Muscle of arm (tissue), 12 donors: ENCODE measurements around the gene LSM11. TPM values are rescaled to one million over a fixed set of nuclear protein-coding genes. Genes with fewer than 3 reads are reported as not detected.

ENCODE experiments used
- DNase-seq: peaks from one replicate; pipeline ENCODE4 v3.0.0-alpha.2; 2013
- polyA plus RNA-seq, 12 donors: library from polyadenylated mRNA; unstranded; fragments of 120-200 nt; gene quantifications; one replicate each; pipeline ENCODE4 v1.2.1, GENCODE V29; 2013; ENCODE audit not compliant: insufficient read length in 12 of 12

Gene LSM11
- polyA plus RNA-seq, 12 donors: 4.5 to 11.2 (median 9.2) TPM; not detected in 1

DNA sequence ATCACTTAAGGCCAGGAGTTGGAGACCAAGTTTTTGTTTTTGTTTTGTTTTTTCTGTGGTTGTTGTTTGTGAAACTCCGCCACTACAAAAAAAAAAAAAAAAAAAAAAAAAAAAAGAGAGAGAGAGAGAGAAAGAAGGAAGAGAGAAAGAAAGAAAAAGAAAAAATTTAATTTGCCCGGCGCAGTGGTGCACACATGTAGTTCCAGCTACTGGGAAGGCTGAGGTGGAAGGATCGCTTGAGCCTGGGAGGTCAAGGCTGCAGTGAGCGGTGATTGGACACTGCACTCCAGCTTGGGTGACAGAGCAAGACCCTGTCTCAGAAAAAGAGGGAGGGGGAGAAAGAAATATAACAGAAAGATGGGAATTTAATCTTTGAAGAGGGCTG is 11.4 kb upstream of the LSM11 start:
- DNase-seq: no peak

DNA sequence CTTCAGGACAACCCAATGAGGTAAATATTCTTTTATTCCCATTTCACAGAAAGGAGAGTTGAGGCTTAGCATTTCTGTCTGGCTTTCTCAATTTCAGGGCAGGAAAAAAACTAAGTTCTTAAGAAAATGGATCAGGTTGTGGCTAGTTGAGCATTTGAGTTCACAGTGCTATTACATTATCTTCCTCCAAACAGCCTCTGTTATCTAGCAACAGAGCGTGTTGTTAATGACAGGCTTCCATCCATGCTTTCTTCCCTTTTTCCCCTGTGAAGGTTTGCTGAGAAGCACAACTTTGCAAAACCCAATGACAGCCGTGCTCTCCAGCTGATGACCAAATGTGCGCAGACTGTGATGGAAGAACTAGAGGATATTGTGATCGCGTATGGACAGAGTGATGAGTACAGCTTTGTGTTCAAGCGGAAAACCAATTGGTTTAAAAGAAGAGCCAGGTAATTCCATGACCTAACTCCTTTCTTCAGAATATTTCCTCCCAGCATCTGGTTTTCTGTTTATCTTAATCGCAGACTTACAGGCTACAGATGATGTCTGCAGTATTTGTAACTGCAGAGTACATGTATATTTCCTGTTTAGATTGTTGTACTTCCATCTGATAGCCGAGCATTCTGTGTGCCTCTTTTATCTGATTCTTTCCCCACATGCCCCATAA is 10.8 kb upstream of the LSM11 start:
- DNase-seq: no peak

DNA sequence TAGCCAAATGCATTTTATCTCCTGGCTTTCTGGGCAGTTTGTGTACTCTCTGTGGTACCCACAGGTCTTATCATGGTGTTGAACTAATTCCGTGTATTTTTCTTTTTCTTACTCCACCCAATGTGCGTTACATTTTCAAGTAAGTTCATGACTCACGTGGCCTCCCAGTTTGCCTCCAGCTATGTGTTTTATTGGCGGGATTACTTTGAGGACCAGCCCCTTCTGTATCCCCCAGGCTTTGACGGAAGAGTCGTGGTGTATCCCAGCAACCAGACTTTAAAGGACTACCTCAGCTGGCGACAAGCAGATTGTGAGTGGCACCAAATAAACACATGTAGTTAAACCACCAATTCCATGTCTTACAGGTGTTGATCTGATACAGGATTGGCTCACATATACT is 9.1 kb upstream of the LSM11 start:
- DNase-seq: no peak

DNA sequence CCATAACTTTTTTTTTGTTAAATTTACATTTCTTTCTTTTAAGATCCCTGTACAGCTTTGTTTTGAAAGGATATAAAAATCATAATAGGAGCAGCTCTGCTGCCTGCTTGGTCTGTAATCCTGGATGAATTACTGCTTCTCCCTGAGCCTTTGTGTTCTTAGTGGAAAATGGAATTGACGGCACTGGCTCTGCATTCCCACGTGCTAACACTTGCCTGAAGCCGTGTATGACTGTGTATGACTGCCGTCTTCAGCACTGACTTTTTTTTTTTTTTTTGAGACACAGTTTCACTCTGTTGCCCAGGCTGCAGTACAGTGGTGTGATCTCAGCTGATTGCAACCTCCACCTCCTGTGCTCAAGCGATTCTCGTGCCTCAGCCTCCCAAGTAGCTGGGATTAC is 7.5 kb upstream of the LSM11 start:
- no peak for DNase-seq

DNA sequence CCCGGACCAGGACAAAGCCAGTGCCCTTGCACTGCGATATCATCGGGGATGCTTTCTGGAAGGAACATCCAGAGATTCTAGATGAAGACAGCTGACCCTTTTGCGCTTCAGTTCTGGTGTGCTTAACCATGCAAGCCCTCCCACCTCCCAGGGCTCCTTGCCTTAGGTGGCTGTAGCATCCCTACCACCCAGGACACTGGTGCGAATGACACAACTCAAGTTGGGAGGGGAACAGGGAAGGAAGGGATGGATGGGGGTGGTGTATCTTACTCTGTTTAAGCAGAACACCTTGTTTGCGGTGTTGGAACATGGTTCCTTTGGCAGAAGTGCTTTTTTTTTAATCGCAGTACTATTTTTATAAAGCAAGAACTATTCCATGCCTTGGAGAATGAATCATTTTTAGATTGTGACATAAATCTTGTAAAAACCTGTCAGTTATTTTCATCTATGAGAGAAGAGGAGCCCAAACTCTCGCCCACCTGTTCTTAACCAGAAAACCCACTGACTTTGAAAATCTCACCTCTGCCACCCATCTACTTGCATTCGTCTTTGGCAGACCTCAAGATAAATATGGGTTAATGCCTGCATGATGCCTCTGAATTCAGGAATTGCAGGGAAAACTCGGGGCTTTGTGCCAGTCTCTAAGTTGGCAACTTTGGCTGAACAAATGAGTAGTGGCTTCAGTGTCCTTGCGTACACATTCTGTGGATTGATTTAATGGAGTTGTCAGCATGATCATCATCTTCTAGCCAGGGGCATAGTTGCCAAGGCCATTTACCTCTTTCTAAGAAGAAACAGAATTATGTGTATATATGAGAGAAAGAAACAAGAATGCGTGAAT is 3.9 kb upstream of the LSM11 start:
- DNase-seq: no peak

DNA sequence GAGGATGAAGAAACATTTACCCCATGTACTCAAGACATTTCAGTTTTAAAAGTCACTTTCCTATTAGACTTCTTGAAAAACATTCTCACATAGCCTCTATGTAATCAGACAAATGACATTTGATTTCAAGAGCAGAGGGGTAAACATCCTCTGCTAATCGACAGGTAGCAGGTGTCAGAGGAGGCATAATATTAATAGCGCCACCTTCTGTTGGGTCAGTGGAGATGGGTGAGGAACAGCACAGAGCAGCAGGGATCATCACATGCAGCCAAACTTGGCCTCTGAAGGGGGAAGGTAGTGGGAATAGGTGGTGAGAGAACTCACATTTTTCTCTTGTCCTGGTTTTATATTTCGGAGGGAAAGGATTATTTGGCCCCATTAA is 3.3 kb upstream of the LSM11 start:
- no peak for DNase-seq

DNA sequence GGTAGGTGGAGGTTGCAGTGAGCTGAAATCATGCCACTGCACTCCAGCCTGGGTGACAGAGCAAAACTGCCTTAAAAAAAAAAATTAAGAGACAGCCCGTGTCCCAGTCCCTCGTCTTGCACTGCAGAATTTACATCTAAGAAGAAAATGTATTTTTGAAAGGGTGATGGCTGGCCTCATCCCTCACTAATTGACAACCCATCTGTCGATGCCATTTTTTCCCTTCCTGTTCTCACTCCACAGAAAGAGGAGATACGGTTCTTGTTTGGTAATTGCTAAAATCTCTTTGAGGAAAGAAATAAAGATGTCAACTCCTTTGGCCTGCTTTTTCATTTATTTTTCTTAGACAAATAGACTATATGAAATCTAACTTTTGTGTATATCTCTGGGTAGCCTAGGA is 2.4 kb upstream of the LSM11 start:
- DNase-seq: no peak

DNA sequence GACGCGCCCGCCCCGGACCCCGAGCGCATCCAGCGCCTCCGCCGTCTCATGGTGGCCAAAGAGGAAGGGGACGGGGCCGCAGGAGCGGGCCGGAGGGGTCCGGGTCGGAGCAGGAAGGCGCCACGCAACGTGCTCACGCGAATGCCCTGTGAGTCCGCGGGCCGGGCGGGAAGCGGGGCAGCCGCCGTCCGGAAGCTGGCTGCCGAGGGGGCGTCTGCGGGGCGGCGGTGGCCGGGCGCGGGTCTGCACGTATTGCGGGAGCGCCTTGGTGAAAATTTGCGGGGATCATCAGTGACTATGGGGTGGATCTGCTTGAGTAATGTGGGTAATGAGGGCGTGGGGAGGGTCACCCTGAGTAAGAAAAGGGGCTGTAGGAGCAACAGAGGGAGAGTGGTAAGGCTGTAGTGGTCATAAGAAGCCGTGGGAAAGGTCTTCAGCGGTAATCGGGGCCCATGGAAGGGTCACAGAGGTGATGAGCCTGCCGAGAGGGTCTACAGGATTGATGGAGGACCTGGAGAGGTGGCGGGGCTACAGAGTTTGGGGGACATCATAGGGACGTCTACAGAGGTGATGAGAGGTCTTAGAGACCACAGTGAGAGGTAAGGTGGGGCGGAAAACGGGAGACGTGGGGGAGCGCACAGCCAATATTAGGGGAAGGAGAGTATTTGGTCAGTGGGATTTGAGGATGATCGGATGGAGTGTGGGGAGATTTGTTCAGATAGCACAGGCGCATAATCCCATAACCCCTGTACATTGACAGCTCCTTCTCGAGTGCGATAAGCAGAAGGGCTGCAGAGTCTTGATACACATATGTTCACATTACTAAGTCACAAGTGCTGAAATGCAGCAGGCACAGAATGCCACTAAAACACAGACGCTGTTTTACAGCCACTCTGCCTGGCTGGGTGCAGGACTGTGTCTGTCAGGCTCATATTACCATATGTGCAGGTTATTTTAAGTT is 819 bp downstream of the LSM11 start:
- DNase-seq: no peak

DNA sequence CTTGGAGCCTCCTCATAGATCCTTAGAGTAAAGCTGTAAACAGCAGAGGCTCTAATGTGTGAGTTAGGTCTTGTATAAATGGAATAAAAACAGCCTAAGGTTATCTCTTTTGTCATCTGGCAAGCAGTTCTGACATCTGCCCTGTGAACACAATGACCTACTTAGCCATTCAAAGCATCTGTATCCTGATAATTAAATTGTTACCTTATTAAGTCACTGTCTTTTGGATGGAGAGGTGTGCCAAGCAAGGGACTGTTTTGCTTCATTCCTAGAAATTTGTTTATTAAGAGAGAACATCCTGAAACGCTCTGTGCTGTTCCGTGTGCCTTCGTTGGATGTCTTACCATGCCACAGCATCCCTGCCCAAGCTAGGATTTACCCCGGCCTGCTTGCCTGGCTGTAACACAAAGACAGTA is 1.5 kb downstream of the LSM11 start:
- no peak for DNase-seq

DNA sequence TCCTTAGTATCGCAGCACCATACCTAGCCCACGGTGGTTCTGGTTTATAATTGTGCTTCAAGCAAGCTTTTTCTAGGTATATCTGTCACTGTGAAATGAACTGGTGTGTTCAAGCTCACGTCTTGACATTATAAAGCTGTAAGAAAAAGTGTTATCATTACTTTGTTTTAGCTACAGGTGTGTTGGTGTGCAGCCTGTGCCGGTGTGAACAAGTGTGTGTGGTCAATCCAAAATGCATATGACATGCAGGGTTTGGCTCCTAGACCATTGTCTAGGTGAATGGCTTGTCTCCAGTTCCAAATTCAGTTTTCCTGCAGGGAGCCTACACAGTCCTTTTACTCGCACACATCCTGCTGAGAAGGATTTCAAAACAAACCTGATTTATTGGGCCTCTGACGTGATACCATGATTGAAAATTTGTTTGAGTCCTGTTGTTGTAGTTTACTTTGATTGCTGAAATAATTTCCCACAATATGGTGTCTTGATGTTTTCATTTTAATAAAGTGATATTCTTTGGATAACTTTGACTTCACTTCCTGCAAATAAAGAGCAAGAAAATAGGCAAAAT is 3.7 kb downstream of the LSM11 start:
- DNase-seq: no peak

DNA sequence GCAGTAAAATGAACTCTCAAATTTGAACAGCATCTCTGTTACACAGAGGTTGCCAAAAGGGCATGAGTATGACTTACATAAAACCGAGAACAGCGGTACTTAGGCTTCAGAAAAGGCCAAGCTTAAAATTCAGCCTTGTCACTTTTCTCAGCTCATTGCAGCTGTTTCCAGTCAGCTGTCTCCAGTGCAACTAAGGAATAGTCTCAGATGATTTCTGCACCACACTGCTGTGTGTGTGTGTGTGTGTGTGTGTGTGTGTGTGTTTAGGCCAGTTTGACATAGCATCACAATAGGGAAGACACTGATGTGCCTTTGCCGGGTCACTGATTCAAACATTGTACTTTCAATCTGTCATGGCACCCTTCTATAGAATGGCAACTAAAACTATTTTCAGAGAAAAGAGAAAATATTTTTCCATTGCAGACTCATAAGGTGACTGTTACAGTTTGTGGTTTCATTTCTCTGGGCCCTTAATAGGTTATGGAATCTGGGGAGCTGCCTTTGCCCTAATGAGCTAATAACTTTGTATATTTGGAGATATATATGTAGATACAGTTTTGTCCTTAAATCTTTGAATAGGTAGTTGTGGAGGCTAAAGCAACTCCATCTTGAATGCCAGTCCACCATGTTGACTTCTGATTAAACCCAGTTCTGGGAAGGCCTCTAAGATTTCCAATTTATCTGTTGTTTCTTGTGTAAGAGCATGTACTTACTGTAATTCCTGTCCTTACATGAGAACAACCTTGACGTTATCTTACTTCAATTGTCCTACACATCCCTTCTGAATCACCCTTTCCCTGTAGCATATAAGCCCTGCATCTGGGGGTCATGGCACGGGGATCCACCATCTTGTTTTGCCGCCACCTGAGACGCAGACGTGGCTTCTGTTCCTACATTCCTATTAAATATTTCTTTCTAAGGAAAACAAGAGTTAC is 4.5 kb downstream of the LSM11 start:
- DNase-seq: no peak

DNA sequence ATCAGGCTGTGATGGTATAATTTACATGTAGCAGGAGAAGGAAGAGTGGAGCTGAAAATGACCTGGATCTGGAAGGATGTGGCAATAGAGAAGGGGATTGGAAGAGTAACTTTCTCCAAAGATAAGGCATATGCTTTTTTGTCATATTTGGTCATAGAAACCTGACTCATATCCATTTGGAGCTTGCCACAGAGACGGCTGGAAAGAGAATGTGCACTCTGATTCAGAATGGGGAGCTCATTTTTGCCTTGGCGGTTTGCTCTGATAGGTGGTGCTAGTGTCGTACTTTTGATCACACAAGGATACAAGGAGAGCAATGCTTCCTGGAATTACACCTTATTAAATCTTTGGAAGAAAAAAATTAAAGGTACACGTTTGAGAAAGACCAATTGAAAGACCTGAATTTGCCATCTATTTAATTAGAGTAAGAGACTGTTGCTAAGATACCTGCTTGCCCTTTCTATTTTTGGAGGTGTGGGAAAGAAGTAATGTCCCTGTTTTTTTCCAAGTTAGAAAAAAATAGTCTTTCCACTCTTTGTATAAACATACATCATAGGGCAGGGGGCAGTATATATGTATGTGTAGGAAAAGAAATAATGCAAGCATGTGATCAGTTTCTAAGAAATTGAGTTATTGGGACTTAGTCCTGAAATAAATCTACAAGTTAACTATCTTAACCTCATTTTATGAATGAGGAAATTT is 5.4 kb downstream of the LSM11 start:
- DNase-seq: no peak

DNA sequence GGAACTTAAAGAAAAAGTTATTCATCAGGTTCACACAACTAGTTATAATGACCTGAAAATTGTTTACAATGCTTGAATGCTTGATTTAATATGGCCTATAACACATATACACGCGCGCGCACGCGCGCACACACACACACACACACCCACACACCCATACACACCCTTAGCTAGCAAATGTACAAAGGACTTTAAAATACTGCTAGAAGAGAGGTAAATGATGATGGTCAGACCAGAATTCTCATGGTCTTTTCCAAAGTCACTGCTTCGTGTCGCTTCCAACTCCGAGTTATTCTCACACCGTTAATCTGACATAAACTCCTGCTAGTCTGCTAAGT is 5.9 kb downstream of the LSM11 start:
- DNase-seq: no peak

DNA sequence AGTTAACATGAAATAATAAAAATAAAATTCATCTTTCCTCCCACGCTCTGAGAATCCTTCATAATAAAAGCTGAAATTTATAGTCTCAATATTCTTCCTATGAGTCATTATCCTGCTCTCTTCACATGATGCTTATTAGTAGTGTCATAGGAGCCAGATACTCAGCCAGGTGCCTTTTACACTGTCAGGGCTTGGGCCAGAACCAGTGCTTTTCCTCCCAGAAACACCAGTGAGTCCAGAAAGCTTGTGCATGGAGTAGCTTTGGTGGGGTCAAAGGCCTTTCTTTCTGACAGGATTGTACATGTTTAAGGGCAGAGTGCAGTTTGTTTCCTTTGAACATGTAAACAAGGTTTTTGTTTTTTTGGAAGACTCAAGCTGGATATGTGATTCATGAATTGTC is 6.8 kb downstream of the LSM11 start:
- no peak for DNase-seq

DNA sequence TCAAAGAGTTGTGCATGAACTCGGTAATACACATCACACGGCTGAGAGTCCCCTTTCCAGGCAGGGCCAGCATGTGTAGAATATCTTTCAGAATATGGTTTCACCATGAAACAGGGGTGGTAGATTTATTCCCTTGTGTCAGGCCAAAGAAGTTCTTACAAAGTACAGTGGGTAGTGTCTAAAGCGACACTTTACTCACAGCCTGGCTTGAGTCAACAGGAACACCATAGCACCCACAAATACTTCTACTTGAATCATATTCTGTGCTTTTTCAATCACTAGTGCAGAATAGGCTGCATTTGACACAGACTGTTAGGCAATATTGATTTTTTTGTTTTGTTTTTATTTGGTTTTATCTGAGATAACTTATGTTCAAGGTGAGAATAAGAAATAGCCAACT is 12.6 kb downstream of the LSM11 start:
- DNase-seq: no peak

DNA sequence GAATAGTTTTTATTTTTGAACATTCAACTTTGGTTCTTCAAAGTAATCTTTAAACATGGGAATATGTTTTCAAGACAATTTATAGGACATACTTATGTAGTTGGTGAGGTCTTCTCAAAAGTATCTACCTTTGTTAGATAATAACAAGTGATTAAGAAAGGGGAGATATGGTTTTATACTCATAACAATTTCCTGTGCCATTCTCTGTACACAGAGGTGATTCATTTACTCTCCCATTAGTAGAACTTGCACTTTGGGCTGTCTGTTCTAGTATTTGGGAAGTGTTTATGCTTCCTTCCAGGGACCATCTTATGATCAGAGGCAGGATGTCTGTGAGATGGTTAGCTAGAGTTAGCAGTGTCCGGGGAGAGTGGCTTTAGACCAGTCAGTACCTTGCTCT is 15.2 kb downstream of the LSM11 start:
- DNase-seq: no peak

DNA sequence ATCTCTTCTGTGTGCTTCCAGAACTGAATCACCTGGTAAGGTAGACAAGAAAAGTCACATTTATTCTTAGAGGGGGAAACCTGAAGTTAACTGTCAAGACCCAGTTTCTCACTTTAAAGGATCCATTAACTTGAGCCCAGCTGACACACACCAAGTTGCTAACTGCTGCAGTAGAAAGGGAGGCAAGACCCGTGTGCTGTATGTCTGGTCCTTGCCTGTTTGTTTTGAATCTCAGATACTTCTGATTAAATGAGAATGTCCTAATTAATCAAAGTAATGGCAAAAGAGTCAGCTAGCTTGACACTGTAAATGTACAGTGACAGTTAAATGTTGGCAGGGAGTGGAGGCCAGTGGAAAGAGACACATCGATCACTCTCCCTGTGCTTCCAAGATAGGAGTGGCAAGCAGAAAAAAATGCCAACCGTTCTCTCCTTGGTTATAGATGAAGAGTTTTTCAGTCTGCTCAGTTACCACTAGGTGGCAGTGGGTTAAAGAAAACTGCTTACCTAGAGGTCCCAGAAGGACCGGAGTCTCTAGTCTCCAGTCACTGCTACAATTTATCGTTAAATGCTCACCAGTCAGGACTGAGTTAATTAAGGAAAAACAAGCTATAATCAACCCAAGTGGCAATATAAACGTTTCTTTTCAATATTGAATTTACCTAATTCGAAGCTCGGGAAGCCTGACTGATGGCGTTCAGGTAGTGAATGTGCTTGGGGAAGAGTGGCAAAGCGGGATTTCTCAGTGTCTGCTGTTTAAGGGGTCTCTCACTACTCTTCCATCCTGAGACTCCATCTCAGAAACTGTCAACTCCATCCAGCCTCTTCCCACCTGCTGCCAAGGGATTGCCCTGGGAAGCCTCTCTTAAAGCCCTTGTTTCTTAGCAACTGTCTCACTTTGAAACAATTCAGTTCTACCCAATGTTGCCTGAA is 18.4 kb downstream of the LSM11 start:
- DNase-seq: peak; percentile 43

DNA sequence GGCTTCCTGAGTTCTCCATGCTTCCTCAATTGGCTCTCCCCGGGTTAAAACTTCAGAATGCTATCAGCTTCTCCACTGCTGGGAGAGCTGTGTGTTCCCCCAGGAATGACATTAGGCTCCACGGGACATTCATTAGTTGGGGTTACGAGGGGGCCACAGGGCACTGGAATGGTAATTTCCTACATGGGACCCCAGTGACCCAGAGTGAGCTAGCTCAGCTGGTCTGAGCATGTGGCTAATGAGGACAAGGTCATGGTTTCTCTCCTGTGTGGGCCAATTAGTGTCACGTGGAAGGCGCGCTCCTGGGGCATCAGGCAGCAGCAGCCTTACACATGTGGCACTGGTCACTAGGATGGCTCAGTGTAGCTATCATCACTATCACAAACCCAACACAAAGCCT is 21.0 kb downstream of the LSM11 start:
- DNase-seq: no peak

DNA sequence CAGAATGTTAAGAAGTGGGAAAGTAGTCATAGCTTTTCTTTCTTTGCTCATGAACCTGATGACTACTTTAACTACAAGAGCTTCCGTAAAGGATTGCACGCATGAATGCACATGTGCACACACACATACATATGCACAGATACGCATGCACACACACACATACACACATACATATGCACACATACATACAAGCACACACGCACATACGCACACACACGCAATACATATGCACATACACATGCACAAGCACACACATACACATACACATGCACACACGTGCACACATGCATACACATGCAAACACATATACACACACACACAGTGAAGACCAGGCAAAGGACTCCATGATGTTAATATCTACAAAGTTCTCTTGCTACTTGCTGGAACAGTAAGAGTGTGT is 22.9 kb downstream of the LSM11 start:
- DNase-seq: no peak
